Brain microvascular endothelial cell (primary cell): ENCODE data around the gene LGMN.

Experiments used
- DNase-seq: peaks from one replicate; pipeline ENCODE4 v3.0.0-alpha.2; 2020
- H3K27ac ChIP-seq: fragments of 250-450 bp; sonication (Bioruptor Pico); 2 replicates; pipeline ENCODE4 v1.5.1; 2020; ENCODE audit warnings: mild to moderate bottlenecking, moderate library complexity
- H3K27me3 ChIP-seq: fragments of 250-450 bp; sonication (Bioruptor Pico); replicated peaks from 2 replicates; pipeline ENCODE4 v1.5.1; 2020; ENCODE audit warnings: mild to moderate bottlenecking
- H3K36me3 ChIP-seq: fragments of 250-450 bp; sonication (Bioruptor Pico); replicated peaks from 2 replicates; pipeline ENCODE4 v1.5.1; 2020; ENCODE audit warnings: mild to moderate bottlenecking
- H3K4me3 ChIP-seq: 2 replicates; pipeline ENCODE4 v1.5.1; 2011; ENCODE audit warnings: low read depth, mild to moderate bottlenecking, control low read depth, low read length, moderate library complexity
- CTCF ChIP-seq: IDR thresholded peaks from 2 replicates; pipeline ENCODE4 v1.5.1; 2011; ENCODE audit warnings: low read depth, mild to moderate bottlenecking, moderate library complexity, low read length, control low read depth, inconsistent platforms; ENCODE audit errors: missing control alignments
- in situ Hi-C: cut with HindIII; loops from 2 replicates; pipeline ENCODE4 v1.10.0; 2017; ENCODE audit warnings: low sequenced_read_pairs, low pct_ligation_motif_present

LGMN gene

GRCh38 chr14:92676403-92677086 is 71.9 kb downstream of the LGMN start:
- no peak for TF ChIP-seq CTCF
- Histone ChIP-seq H3K4me3 (no peak overlapping the region), H3K27ac (no peak overlapping the region), H3K27me3 (no peaks in the 10 kb centered on the region), H3K36me3 (peaks cover 8% of the 10 kb centered on the region)
- no peak for DNase-seq
- in situ Hi-C loops: no loop called here

- Histone ChIP-seq H3K27me3 (no peaks in the 10 kb centered on the region), H3K4me3 (no peak overlapping the region), H3K36me3 (peaks cover 8% of the 10 kb centered on the region), H3K27ac (no peak overlapping the region)
- TF ChIP-seq CTCF: peak; percentile 5
- DNase-seq: no peak
- in situ Hi-C loops: no loop called here
Measured at GRCh38 chr14:92675976-92676375, 72.5 kb downstream of the LGMN start.

GRCh38 chr14:92675421-92675820 is 73.0 kb downstream of the LGMN start:
- Histone ChIP-seq H3K4me3 (no peak overlapping the region), H3K36me3 (peaks cover 8% of the 10 kb centered on the region), H3K27me3 (no peaks in the 10 kb centered on the region), H3K27ac (no peak overlapping the region)
- in situ Hi-C loops: no loop called here
- DNase-seq: no peak
- no peak for TF ChIP-seq CTCF

- Histone ChIP-seq H3K27me3 (no peaks in the 10 kb centered on the region), H3K36me3 (peaks cover 8% of the 10 kb centered on the region), H3K4me3 (no peak overlapping the region), H3K27ac (no peak overlapping the region)
- no peak for DNase-seq
- TF ChIP-seq CTCF: no peak
- in situ Hi-C loops: no loop called here
Measured at GRCh38 chr14:92673601-92674150, 74.8 kb downstream of the LGMN start.

- no peak overlapping the region for H3K27ac ChIP-seq
- H3K4me3 ChIP-seq: no peak overlapping the region
- TF ChIP-seq CTCF: no peak
- in situ Hi-C loops: no loop called here
- no peaks in the 10 kb centered on the region for H3K36me3 ChIP-seq
- peak; percentile 42 for DNase-seq
- H3K27me3 ChIP-seq: no peaks in the 10 kb centered on the region
Measured at GRCh38 chr14:92670643-92671366, 77.6 kb downstream of the LGMN start.
